Measurements from ENCODE around the gene RXFP2. TPM values are rescaled to one million over a fixed set of nuclear protein-coding genes. Genes with fewer than 3 reads are reported as not detected.

Gene RXFP2
- polyA plus RNA-seq, 1 experiment = not detected

- no peak overlapping the region for H3K27ac ChIP-seq (ENCODE audit: low read depth, low read length)
- no peak for DNase-seq (ENCODE audit: low read depth, low spot score)
Observed at GRCh38 chr13:31733066-31733465, 6.3 kb upstream of the RXFP2 start.

GRCh38 chr13:31733647-31734046 lies 5.7 kb upstream of the RXFP2 start:
- Histone ChIP-seq H3K9me3 (ENCODE audit: control insufficient read depth, insufficient read depth, low read length) (no peaks in the 10 kb centered on the region), H3K27me3 (ENCODE audit: control insufficient read depth, insufficient read depth, low read length) (no peaks in the 10 kb centered on the region), H3K27ac (ENCODE audit: low read depth, low read length) (no peak overlapping the region), H3K4me3 (ENCODE audit: low read depth, low read length) (no peak overlapping the region)
- ChIA-PET POLR2A (no interaction called here), CTCF (interaction anchor here (1.0 to 3.0 kb wide), 4 partner anchors 8 to 497 kb away, joined by 3 to 11 read pairs (median 7); no protein-coding TSS in a partner anchor)
- TF ChIP-seq, protein P1, sequence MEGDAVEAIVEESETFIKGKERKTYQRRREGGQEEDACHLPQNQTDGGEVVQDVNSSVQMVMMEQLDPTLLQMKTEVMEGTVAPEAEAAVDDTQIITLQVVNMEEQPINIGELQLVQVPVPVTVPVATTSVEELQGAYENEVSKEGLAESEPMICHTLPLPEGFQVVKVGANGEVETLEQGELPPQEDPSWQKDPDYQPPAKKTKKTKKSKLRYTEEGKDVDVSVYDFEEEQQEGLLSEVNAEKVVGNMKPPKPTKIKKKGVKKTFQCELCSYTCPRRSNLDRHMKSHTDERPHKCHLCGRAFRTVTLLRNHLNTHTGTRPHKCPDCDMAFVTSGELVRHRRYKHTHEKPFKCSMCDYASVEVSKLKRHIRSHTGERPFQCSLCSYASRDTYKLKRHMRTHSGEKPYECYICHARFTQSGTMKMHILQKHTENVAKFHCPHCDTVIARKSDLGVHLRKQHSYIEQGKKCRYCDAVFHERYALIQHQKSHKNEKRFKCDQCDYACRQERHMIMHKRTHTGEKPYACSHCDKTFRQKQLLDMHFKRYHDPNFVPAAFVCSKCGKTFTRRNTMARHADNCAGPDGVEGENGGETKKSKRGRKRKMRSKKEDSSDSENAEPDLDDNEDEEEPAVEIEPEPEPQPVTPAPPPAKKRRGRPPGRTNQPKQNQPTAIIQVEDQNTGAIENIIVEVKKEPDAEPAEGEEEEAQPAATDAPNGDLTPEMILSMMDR (IDR thresholded peaks at IDR 0.05; ENCODE audit: low read depth, low read length) = no peak
- DNase-seq (ENCODE audit: low read depth, low spot score) = no peak

More at GRCh38 chr13:31733066-31733465, 6.3 kb upstream of the RXFP2 start:
- POLR2A ChIA-PET = no interaction called here
- Histone ChIP-seq H3K9me3 (ENCODE audit: control insufficient read depth, insufficient read depth, low read length) (no peaks in the 10 kb centered on the region), H3K4me3 (ENCODE audit: low read depth, low read length) (peak overlapping the region; percentile 18; the same call in 1 of the 2 replicates), H3K27me3 (ENCODE audit: control insufficient read depth, insufficient read depth, low read length) (no peaks in the 10 kb centered on the region)
- CTCF ChIA-PET = interaction anchor here (0.7 to 3.0 kb wide), 5 partner anchors 8 to 496 kb away, joined by 3 to 11 read pairs (median 4); no protein-coding TSS in a partner anchor
- TF ChIP-seq, protein P1 (IDR thresholded peaks at IDR 0.05; ENCODE audit: low read depth, low read length) = no peak

DNA sequence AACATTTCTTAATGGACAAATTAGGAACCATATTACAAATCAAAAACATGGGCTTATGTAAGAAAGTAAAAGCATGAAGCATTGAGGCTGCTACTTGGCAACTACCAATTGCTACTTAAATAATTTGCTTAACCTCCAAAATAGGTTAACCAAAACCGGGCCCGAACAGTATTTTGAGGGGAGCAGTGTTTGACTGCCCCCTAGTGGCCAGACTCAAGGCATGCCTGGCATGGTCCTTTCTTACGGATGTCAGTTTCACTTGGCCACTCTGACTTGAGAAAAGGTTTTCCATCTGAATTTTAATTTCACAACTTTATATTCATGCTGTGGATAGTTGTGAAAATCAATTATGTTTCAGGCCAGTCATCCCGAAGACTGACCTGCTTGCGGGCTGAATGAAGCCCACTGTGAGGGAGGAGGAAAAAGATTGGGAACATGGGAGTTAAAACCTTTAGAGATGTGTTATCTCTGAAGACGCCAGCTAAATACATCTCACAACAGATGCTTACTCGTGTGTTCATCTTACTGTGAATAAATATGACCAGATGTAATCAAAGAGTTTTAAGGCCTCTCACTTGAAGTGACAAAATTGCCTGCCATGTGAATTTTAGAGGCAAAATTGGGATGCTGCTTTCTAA lies 2.9 kb downstream of the RXFP2 start:
- Histone ChIP-seq H3K27me3 (ENCODE audit: control insufficient read depth, insufficient read depth, low read length) (no peaks in the 10 kb centered on the region), H3K27ac (ENCODE audit: low read depth, low read length) (no peak overlapping the region), H3K4me3 (ENCODE audit: low read depth, low read length) (no peak overlapping the region; the same call in none of the 2 replicates), H3K9me3 (ENCODE audit: control insufficient read depth, insufficient read depth, low read length) (no peaks in the 10 kb centered on the region)
- POLR2A ChIA-PET = no interaction called here
- CTCF ChIA-PET = interaction anchor here (0.7 to 9.7 kb wide), 13 partner anchors 8 to 506 kb away, joined by 3 to 140 read pairs (median 4); no protein-coding TSS in a partner anchor
- peak; percentile 42 for DNase-seq (ENCODE audit: low read depth, low spot score)
- TF ChIP-seq, protein P1 (IDR thresholded peaks at IDR 0.05; ENCODE audit: low read depth, low read length) = peak; percentile 99

DNA sequence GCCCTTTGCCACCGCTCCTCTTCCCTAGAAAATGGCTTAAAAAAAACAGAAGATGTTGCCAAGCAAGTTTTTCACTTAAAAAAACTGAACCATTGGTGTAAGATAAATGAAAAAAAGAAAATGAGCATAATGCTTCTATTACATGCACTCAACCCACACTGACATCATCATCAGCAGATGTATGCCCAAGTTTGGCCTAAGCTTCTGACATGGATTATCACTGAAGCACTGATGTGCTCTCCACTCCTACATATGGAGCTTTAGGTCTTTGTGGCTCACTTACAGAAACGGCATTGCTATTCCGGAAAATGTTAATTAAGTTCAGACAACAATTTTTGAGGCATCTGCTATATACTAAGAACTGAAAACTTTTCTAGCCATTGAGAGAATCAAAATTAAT lies 8.0 kb downstream of the RXFP2 start:
- no peak overlapping the region for H3K4me3 ChIP-seq (ENCODE audit: low read depth, low read length)
- H3K27ac ChIP-seq (ENCODE audit: low read depth, low read length) = no peak overlapping the region
- TF ChIP-seq, protein P1 (IDR thresholded peaks at IDR 0.05; ENCODE audit: low read depth, low read length) = no peak
- no peaks in the 10 kb centered on the region for H3K9me3 ChIP-seq (ENCODE audit: control insufficient read depth, insufficient read depth, low read length)
- CTCF ChIA-PET = interaction anchor here (1.0 to 9.7 kb wide), 3 partner anchors 210 to 511 kb away, joined by 6 to 140 read pairs (median 6); no protein-coding TSS in a partner anchor
- POLR2A ChIA-PET = no interaction called here
- DNase-seq (ENCODE audit: low read depth, low spot score) = no peak
- no peaks in the 10 kb centered on the region for H3K27me3 ChIP-seq (ENCODE audit: control insufficient read depth, insufficient read depth, low read length)

DNA sequence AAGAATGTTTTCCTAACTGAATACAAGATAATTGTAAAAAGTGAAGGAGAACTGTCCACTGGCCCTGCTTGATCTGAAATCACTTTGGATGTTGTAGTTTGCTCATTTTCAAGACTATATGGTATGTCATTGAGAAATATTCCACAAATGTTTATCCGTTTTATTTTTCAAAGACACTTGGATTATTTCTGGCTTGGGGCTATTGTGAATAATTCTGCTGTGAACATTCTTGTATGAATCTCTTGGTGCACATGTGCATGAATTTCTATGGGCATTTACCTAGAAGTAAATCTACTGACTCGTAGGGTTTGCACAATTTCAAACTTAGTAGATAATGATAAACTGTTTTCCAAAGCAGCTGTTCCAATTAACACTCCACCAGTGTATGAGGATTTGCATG lies 8.6 kb downstream of the RXFP2 start:
- H3K9me3 ChIP-seq (ENCODE audit: control insufficient read depth, insufficient read depth, low read length) = no peaks in the 10 kb centered on the region
- ChIA-PET CTCF (interaction anchor here (0.8 to 9.7 kb wide), 2 partner anchors 211 to 316 kb away, joined by 3 to 140 read pairs; no protein-coding TSS in a partner anchor), POLR2A (no interaction called here)
- no peak overlapping the region for H3K27ac ChIP-seq (ENCODE audit: low read depth, low read length)
- TF ChIP-seq, protein P1 (IDR thresholded peaks at IDR 0.05; ENCODE audit: low read depth, low read length) = no peak
- H3K27me3 ChIP-seq (ENCODE audit: control insufficient read depth, insufficient read depth, low read length) = no peaks in the 10 kb centered on the region
- no peak overlapping the region for H3K4me3 ChIP-seq (ENCODE audit: low read depth, low read length)
- no peak for DNase-seq (ENCODE audit: low read depth, low spot score)

All from AG04450 (cell line).